Anterior cingulate cortex (tissue), 58 donors: ENCODE data around the gene LZTS3.

ENCODE experiments used
- DNase-seq, 58 donors: peaks; one replicate each; lab custom pipeline; 2025; lab: John Stamatoyannopoulos, UW

Gene LZTS3

DNA sequence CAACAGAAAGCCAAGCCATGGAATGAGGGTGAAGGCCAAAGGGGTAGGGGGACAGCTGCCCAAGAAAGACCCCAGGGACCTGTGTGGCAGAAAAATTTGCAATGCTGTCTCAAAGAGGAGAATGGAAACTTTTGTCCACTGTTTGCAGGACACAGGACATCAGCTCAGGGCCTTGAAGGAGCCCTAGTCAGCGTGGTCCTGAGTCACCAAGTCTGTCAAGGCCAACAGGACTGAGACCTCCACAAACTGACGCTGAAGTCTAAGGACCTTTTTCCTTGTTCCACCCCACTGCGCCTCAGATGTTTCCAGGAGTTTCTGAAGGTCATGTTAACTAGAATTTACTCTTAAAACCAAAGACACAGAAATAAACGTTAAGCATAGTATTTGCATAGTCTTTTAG, 57.0 kb downstream of the LZTS3 start:
- no peak for DNase-seq

- peak in 22 of 58 donors; percentile 6 to 46 (median 27) for DNase-seq
Measured at GRCh38 chr20:3115190-3116107, 57.9 kb downstream of the LZTS3 start.
